ENCODE results near the gene ETV6. TPM values are rescaled to one million over a fixed set of nuclear protein-coding genes. Genes with fewer than 3 reads are reported as not detected.

Gene ETV6
- total RNA-seq, 2 experiments from 2014 or later: 17.1 to 19.3 TPM

DNA sequence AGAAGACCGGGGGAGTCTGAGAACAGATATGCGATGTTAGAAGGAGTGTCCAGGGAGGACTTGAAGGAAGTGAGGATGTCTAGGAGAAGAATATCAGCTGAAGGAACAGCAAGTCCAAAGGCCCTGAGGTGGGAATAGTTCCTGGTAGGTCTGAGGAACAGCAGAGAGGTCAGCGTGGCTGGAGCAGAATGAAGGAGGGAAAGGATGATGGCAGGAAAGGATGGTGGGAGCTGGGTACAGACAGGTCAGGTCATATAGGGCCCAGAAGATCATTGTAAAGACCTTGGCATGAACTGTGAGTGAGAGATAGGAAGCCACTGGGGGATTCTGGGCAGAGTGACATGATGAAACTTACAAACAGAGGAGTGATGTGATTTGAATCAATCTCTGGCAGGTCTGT, 171.0 kb downstream of the ETV6 start:
- Histone ChIP-seq H3K9me3 (ENCODE audit: low read length) (no peaks in the 10 kb centered on the region), H2AFZ (ENCODE audit: low read length) (no peak overlapping the region), H3K4me2 (ENCODE audit: low read length) (no peak overlapping the region), H3K4me3 (ENCODE audit: low read depth, low read length, poor library complexity, severe bottlenecking) (no peak overlapping the region), H3K36me3 (ENCODE audit: insufficient read depth, low read length) (no peaks in the 10 kb centered on the region), H3K9me2 (ENCODE audit: insufficient read depth, low read length) (no peaks in the 10 kb centered on the region), H3K4me1 (ENCODE audit: insufficient read depth, low read length, poor library complexity, severe bottlenecking) (peaks cover 49% of the 10 kb centered on the region), H3K27ac (ENCODE audit: low read depth, low read length, poor library complexity, severe bottlenecking) (peak overlapping the region; percentile 10), H4K20me1 (ENCODE audit: insufficient read depth, low read length) (no peaks in the 10 kb centered on the region), H3K79me2 (ENCODE audit: insufficient read depth, low read depth, low read length) (no peaks in the 10 kb centered on the region)
- POLR2A ChIA-PET: interaction anchor here (0.6 to 0.9 kb wide), 2 partner anchors 73 to 725 kb away, joined by 5 to 12 read pairs; no protein-coding TSS in a partner anchor
- intact Hi-C loops (cut with micrococcal nuclease; ENCODE audit: unreplicated experiment): no loop called here
- CTCF ChIA-PET (ENCODE audit: unreplicated experiment): interaction anchor here (1.4 kb wide), 1 partner anchor 11 kb away, joined by 4 read pairs; no protein-coding TSS in a partner anchor
- TF ChIP-seq, protein P1, sequence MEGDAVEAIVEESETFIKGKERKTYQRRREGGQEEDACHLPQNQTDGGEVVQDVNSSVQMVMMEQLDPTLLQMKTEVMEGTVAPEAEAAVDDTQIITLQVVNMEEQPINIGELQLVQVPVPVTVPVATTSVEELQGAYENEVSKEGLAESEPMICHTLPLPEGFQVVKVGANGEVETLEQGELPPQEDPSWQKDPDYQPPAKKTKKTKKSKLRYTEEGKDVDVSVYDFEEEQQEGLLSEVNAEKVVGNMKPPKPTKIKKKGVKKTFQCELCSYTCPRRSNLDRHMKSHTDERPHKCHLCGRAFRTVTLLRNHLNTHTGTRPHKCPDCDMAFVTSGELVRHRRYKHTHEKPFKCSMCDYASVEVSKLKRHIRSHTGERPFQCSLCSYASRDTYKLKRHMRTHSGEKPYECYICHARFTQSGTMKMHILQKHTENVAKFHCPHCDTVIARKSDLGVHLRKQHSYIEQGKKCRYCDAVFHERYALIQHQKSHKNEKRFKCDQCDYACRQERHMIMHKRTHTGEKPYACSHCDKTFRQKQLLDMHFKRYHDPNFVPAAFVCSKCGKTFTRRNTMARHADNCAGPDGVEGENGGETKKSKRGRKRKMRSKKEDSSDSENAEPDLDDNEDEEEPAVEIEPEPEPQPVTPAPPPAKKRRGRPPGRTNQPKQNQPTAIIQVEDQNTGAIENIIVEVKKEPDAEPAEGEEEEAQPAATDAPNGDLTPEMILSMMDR (conservative IDR thresholded peaks at IDR 0.05; ENCODE audit: low read length): no peak
- TF ChIP-seq EZH2phosphoT487 (IDR thresholded peaks at IDR 0.05; ENCODE audit: borderline replicate concordance, low read depth, low read length): no peak
- DNase-seq (ENCODE audit: low spot score): no peak
- BruUV-seq (replicated peaks): no TSS peak

DNA sequence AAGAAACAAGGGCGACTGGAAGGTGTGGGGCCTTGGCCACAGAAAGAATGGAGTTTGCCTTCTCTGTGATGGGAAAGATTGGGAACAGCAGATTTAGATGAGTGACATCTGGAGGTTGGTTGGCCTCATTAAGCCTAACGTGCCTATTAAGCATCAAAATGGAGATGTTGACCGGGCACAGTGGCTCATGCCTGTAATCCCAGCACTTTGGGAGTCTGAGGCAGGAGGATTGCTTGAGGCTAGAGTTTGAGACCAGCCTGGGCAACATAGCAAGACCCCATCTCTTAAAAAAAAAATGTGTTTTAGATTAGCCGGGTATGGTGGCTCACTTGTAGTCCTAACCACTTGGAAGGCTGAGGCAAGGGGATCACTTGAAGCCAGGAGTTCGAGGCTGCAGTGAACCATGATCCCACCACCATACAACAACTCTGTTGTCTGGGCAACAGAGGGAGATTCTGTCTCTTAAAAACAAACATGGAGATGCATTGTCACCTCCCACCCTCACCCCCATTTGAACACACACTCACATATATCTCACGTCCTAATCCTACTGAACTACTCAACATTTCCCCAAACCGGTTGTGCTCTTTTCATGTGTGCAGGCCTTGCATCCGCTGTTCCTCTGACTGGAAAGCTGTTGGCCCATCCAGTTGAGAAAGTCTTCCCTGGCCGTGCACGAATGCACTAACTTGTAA, 172.1 kb downstream of the ETV6 start:
- CTCF ChIA-PET (ENCODE audit: unreplicated experiment): no interaction called here
- Histone ChIP-seq H3K79me2 (ENCODE audit: insufficient read depth, low read depth, low read length) (no peaks in the 10 kb centered on the region), H3K4me1 (ENCODE audit: insufficient read depth, low read length, poor library complexity, severe bottlenecking) (peaks cover 60% of the 10 kb centered on the region), H3K9me2 (ENCODE audit: insufficient read depth, low read length) (no peaks in the 10 kb centered on the region), H3K27ac (ENCODE audit: low read depth, low read length, poor library complexity, severe bottlenecking) (peak overlapping the region; percentile 54), H3K9me3 (ENCODE audit: low read length) (no peaks in the 10 kb centered on the region), H4K20me1 (ENCODE audit: insufficient read depth, low read length) (no peaks in the 10 kb centered on the region), H3K4me2 (ENCODE audit: low read length) (peak overlapping the region; percentile 61), H2AFZ (ENCODE audit: low read length) (no peak overlapping the region), H3K4me3 (ENCODE audit: low read depth, low read length, poor library complexity, severe bottlenecking) (no peak overlapping the region), H3K36me3 (ENCODE audit: insufficient read depth, low read length) (no peaks in the 10 kb centered on the region; the same call in 1 of the 2 replicates)
- DNase-seq (ENCODE audit: low spot score): no peak
- BruUV-seq (replicated peaks): no TSS peak
- POLR2A ChIA-PET: interaction anchor here (0.6 to 1.4 kb wide), 3 partner anchors 12 to 724 kb away, joined by 3 to 12 read pairs (median 5); no protein-coding TSS in a partner anchor
- TF ChIP-seq, protein P1 (conservative IDR thresholded peaks at IDR 0.05; ENCODE audit: low read length): no peak
- TF ChIP-seq EZH2phosphoT487 (IDR thresholded peaks at IDR 0.05; ENCODE audit: borderline replicate concordance, low read depth, low read length): no peak
- intact Hi-C loops (cut with micrococcal nuclease; ENCODE audit: unreplicated experiment): no loop called here
